ENCODE data around the gene INPP4B. TPM values are rescaled to one million over a fixed set of nuclear protein-coding genes. Genes with fewer than 3 reads are reported as not detected.

The INPP4B gene
- total RNA-seq, 1 experiment from 2014 or later: 114 TPM

GRCh38 chr4:142155347-142155746 lies 690.8 kb downstream of the INPP4B start:
- intact Hi-C loops (cut with micrococcal nuclease; ENCODE audit: unreplicated experiment): no loop called here
- H3K27ac Mint-ChIP-seq (ENCODE audit: unreplicated experiment): no peak overlapping the region
- DNase-seq: no peak
- no peaks in the 10 kb centered on the region for H3K27me3 Mint-ChIP-seq (ENCODE audit: unreplicated experiment)
- peaks cover 30% of the 10 kb centered on the region for H3K4me1 Mint-ChIP-seq (ENCODE audit: low read depth, unreplicated experiment)
- BruUV-seq (replicated peaks): no TSS peak
- CTCF ChIA-PET: no interaction called here
- TF ChIP-seq CTCF (IDR thresholded peaks at IDR 0.05; ENCODE audit: unreplicated experiment): no peak
- no peaks in the 10 kb centered on the region for H3K9me3 Mint-ChIP-seq (ENCODE audit: low read depth, unreplicated experiment)
- peaks cover 30% of the 10 kb centered on the region for H3K36me3 Mint-ChIP-seq (ENCODE audit: insufficient read depth, unreplicated experiment)
- H3K4me3 Mint-ChIP-seq (ENCODE audit: low read depth, unreplicated experiment): no peak overlapping the region

GRCh38 chr4:142150483-142150882 lies 695.6 kb downstream of the INPP4B start:
- peaks cover 18% of the 10 kb centered on the region for H3K36me3 Mint-ChIP-seq (ENCODE audit: insufficient read depth, unreplicated experiment)
- CTCF ChIA-PET: no interaction called here
- no peak overlapping the region for H3K4me3 Mint-ChIP-seq (ENCODE audit: low read depth, unreplicated experiment)
- no peaks in the 10 kb centered on the region for H3K9me3 Mint-ChIP-seq (ENCODE audit: low read depth, unreplicated experiment)
- H3K4me1 Mint-ChIP-seq (ENCODE audit: low read depth, unreplicated experiment): peaks cover 20% of the 10 kb centered on the region
- BruUV-seq (replicated peaks): no TSS peak
- DNase-seq: no peak
- no peak for TF ChIP-seq CTCF (IDR thresholded peaks at IDR 0.05; ENCODE audit: unreplicated experiment)
- intact Hi-C loops (cut with micrococcal nuclease; ENCODE audit: unreplicated experiment): no loop called here
- H3K27me3 Mint-ChIP-seq (ENCODE audit: unreplicated experiment): no peaks in the 10 kb centered on the region
- no peak overlapping the region for H3K27ac Mint-ChIP-seq (ENCODE audit: unreplicated experiment)

GRCh38 chr4:142144813-142145212 lies 701.3 kb downstream of the INPP4B start:
- CTCF ChIA-PET: interaction anchor here (0.7 kb wide), 1 partner anchor 575 kb away, joined by 3 read pairs; no protein-coding TSS in a partner anchor
- intact Hi-C loops (cut with micrococcal nuclease; ENCODE audit: unreplicated experiment): no loop called here
- no TSS peak for BruUV-seq (replicated peaks)
- no peak overlapping the region for H3K27ac Mint-ChIP-seq (ENCODE audit: unreplicated experiment)
- no peak overlapping the region for H3K4me3 Mint-ChIP-seq (ENCODE audit: low read depth, unreplicated experiment)
- H3K9me3 Mint-ChIP-seq (ENCODE audit: low read depth, unreplicated experiment): no peaks in the 10 kb centered on the region
- DNase-seq: no peak
- no peaks in the 10 kb centered on the region for H3K27me3 Mint-ChIP-seq (ENCODE audit: unreplicated experiment)
- TF ChIP-seq CTCF (IDR thresholded peaks at IDR 0.05; ENCODE audit: unreplicated experiment): no peak
- H3K36me3 Mint-ChIP-seq (ENCODE audit: insufficient read depth, unreplicated experiment): peaks cover 28% of the 10 kb centered on the region
- H3K4me1 Mint-ChIP-seq (ENCODE audit: low read depth, unreplicated experiment): peaks cover 15% of the 10 kb centered on the region

- CTCF ChIA-PET: no interaction called here
- H3K4me3 Mint-ChIP-seq (ENCODE audit: low read depth, unreplicated experiment): no peak overlapping the region
- H3K9me3 Mint-ChIP-seq (ENCODE audit: low read depth, unreplicated experiment): no peaks in the 10 kb centered on the region
- TF ChIP-seq CTCF (IDR thresholded peaks at IDR 0.05; ENCODE audit: unreplicated experiment): no peak
- H3K27me3 Mint-ChIP-seq (ENCODE audit: unreplicated experiment): no peaks in the 10 kb centered on the region
- H3K27ac Mint-ChIP-seq (ENCODE audit: unreplicated experiment): peak overlapping the region; percentile 29
- intact Hi-C loops (cut with micrococcal nuclease; ENCODE audit: unreplicated experiment): no loop called here
- H3K4me1 Mint-ChIP-seq (ENCODE audit: low read depth, unreplicated experiment): peaks cover 9% of the 10 kb centered on the region
- H3K36me3 Mint-ChIP-seq (ENCODE audit: insufficient read depth, unreplicated experiment): peaks cover 33% of the 10 kb centered on the region
- no peak for DNase-seq
- no TSS peak for BruUV-seq (replicated peaks)
Measured at GRCh38 chr4:142142366-142143054, 703.6 kb downstream of the INPP4B start.
